CD1c-positive myeloid dendritic cell (primary cell): Measurements from ENCODE around the gene SLBP.

Experiments
- DNase-seq: peaks from one replicate; pipeline ENCODE4 v3.0.0-alpha.2; 2016; ENCODE audit errors: extremely low spot score

SLBP gene

DNA sequence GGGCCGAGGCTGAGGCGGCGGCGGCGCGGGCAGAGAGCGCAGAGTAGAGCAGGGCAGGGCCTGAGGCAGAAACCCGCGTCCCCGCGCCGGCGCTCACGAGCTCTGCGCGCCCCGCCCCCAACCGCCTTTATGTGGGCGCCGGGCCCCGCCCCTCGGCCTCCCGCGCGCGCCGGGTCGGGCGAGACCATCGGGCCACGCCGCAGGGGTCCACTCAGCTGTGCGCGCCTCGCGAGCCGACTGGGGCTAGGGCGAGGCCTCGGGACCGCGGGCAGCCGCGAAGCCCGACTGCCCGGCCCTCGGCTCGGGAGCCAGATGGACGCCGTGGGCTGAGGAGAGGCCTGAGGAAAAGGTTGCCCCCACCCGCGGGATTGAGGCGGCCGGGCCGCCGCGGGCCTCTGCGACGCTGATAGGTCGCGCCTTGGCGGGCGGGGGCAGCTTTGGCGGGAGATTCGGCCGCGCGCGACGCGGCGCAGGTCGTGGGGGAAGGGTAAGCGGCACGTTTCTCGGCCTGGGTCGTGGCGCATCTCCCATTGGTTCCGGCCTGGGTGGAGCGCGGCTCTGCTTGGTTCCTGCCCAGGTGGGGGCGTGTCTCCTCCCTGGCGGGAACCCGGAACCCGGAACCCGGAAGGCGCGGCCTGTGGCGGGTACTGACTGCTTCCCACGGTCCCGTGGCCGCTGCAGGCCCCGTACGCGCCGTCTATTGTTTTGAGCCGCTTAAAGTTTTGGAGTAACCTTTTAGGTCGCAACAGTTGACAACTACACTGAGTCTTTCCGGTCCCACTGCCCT lies at the start of gene SLBP:
SLBP (minus strand) TSS at position 104 of the 787 bp plus-strand sequence. CDS start 131 bp downstream, outside the sequence.
- peak; percentile 99 for DNase-seq

DNA sequence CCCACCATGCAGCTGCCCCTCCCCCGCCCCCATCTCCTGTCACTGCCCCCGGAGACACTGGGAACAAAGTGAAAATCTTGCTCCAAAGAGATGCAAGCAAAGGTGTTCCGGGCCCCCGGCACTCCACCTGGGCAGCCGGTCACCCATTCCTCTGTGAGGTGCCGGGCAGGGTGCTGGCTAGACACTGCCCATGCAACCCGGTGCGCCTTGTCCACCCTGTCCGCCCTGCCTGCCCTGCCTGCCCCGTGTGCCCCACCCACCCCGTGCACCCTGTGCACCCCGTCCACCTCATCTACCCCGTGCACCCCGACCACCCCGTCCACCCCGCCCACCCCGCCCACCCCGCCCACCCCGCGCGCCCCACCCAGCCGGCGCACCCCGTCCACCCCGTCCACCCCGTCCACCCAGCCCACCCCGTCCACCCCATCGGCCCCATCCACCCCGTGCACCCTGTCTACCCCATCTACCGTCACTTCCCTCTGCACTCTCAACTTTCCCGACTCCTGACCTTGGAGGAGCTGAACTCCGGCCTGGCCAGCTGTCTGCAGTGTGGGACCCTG lies 49.1 kb upstream of the SLBP start:
- DNase-seq, result no peak

GRCh38 chr4:1760521-1761071 lies 48.5 kb upstream of the SLBP start:
- DNase-seq, result no peak

- no peak for DNase-seq
Measured at GRCh38 chr4:1759818-1760223, 47.7 kb upstream of the SLBP start.

GRCh38 chr4:1759170-1759817 lies 47.2 kb upstream of the SLBP start:
- no peak for DNase-seq

GRCh38 chr4:1758306-1759121 lies 46.4 kb upstream of the SLBP start:
- DNase-seq, result no peak

DNA sequence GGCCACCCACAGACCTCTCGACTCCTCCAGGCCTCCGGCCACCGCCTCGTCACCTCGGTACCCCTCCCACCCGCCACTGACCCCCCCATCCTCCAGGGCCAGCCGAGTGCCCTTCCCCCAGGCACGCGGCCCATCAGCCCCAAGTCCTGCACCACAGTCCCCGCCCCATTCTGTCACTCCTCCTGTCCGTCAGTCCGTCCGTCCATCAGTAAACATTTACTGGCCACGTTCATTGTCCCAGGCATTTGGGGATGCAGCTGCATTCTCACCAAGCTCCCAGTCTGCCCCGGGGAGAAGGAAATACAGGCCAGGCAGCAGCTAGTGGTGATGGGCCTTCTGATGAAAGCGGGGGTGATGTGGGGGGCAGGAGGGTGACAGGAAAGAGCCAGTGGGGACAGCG lies 45.7 kb upstream of the SLBP start:
- DNase-seq, result no peak

DNA sequence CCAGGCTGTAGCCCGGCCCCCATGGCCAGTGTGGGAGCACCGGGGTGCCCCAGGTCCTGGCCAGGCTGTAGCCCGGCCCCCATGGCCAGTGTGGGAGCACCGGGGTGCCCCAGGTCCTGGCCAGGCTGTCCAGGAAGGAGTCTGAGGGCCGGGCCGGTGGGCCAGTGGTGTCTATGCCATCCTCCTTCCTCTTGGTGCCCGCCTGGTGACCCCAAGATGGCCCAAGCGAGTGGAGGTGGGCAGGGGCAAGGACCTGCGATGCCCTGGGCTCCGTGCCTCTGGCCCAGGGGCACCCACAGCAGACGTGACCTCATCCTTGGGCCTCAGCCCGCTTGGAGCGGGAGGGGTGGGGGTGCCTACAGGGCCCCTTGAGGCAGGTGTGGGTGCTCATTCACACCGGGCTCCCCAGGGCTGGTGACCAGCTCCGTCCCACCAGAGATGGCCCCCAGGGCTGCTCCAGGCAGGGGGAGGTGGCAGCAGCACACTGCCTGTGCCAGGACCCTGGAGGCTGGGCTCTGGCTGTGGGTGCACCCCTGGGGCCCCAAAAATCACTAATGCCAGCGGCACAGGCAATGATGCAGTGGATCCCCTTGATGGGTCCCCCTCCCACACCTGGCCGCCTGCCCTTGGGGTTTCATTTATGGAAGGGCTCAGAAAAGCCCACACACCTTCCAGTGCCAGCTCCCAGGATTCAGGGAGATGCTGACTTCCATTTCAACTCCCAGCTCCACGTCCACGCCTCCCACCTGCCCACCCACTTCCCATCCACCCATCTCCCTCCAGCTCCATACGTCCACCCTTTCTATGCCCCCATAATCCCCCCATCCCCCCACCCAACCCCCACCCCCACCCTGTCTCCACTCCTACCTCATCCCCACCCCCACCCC lies 45.0 kb upstream of the SLBP start:
- DNase-seq, result no peak

- no peak for DNase-seq
Measured at GRCh38 chr4:1756079-1756478, 44.0 kb upstream of the SLBP start.

- no peak for DNase-seq
Measured at GRCh38 chr4:1755297-1755696, 43.2 kb upstream of the SLBP start.

GRCh38 chr4:1754336-1754735 lies 42.2 kb upstream of the SLBP start:
- DNase-seq, result no peak

DNA sequence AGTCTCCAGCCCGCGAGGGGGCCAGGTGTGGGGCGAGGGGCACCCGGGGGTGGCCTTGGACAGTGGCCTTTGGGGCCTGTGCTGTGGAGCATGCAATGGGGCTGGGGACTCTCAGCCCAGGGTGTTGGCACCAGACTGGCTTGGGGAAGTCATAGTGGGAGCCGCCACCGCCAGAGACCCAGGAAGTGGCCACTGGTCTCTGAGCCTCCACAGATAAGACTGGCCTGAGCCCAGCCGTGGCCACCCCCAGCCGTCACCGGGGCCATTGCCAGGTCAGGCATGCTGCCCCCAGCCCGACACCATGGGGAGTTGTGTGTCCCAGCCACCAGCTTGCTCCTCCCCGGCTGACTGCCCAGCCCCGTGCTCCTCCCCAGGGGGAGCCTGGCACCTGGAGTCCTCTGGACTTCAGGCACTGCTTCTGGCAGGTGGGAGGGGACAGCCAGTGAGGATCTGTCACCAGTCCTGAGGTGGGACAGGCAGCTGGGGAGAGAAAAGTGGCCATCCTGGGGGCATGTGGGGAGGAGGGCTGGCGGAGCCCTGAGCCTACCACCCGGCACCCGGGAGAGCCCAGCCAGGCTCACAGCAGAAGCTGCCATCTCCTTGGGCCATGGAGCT lies 41.7 kb upstream of the SLBP start:
- DNase-seq, result no peak

DNA sequence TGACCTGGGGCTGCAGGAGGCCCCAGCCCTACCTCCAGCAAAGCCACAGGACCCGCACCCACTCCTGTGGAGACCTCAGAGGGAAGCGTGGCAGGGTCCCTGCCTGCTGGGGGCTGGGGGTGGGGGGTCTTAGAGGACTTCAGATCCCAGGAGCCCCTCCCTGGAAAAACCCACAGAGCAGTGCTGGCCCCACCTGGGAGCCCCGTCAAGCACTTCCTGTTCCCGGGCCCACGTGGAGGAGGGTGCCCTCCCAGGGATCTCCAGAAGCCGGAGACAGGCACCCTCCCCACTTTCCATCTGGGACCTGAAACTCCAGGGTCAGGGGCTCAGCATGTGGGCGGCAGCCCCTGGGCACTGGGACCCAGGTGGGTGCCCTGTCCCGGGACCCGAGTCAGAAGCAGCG lies 41.2 kb upstream of the SLBP start:
- no peak for DNase-seq

DNA sequence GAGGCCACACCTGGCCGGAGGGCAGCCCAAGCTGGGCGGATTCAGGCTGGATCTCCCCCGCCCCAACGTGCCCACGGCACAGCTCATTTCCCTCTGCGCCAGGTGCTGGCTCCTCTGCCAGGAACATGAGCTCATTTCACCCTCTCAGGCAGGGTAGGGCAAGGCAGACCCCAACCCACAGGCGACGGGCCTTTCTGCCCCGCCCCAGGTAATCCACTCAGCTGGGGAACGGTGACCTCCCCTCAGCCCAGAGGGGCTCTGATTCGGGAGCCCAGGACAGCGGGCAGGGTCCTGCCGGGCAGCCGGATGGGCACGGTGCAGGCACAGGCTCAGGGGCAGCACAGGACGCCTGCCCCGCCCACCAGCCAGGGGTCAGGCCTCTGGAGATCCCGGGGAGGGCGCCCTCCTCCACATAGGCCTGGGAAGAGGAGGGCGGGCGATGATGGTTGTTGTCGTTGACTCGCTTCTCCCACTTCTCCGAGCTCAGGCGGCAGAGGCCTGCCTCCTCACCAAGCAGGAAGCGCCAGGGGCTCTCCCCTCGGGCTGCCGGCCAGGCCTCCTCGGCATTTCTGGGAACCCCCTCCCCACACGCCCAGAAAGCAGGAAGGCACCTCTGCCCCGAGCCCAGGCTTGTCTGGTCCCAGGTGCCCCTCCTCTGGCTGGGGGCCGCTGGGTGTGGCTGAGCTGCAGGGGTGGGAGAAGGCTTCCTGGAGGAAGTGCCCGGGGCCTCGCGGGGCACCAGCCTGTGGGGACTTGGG lies 40.3 kb upstream of the SLBP start:
- peak; percentile 42 for DNase-seq

DNA sequence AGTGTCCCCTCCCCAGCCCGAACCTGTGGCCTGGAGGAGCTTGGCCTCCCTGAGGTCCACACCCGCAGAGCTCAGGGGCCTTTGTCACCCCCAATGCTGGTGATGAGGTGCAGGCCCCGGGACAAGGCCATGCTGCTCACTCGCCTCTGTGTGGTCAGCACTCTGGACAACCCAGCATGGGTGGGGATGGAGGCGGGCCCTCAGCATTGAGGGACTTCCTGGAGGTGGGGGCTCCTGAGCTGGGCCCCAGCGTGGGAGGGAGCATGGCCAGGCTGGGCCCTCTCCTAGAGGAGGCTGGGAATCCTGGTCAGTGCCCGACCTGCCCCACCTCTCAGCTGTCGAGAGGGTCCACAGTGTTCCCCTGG lies 39.8 kb upstream of the SLBP start:
- DNase-seq, result no peak

DNA sequence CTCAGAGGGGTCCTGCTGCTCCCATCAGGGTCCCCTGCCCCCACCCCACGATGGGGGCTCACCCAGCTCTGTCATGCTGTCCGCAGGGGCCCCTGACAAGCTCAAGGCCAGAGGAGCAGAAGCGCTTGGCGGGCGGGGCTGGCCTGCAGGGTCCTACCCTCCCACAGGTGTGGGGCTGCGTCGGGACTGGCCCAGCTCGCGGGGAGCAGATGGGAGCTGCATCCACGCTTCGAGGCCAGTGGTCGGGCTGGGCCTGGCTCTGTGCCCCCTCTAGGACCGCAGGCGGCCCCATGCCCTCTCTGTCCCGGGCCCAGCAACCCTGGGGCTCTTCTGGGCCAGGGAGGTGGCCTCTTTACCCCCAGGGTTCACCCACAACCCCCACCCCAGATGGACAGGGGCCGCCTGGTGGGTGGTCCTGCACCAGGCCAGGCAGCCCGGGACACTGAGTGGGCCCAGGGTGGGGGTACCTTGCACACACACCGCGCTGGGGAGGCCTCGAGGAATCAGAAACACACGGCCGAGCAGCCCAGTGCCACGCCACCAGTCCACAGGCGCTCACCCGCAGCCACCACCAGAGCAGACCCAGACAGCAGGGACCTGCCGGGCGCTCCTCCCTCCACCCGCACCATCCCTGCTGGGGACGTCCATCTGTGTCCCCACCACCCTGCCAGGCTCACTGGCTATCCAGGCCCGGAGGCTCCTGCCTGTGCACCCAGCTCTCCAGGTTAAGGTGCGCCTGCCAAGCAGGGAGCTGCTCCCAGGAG lies 39.2 kb upstream of the SLBP start:
- no peak for DNase-seq

- no peak for DNase-seq
Measured at GRCh38 chr4:1750381-1751154, 38.4 kb upstream of the SLBP start.

DNA sequence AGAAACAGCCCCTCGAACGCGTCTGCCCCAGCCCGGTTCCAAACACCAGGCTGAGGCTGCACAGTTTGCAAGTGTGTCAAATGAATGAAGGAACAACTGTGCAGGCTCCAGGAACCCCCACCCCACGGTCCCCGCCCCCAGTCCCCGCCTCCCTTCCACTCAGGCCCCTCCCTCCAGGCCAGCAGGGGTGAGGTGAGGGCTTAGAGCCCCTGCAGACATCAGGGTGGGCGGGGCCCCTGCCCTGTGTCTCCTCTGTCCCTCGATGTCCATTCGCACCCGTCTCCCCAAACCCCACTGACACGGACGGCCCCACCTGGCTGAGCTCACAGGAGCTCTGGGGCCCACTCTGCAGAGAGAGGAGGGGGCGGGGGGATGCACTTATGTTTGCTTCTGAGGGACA lies 37.7 kb upstream of the SLBP start:
- no peak for DNase-seq
